ENCODE data around the gene JAML.

DNA sequence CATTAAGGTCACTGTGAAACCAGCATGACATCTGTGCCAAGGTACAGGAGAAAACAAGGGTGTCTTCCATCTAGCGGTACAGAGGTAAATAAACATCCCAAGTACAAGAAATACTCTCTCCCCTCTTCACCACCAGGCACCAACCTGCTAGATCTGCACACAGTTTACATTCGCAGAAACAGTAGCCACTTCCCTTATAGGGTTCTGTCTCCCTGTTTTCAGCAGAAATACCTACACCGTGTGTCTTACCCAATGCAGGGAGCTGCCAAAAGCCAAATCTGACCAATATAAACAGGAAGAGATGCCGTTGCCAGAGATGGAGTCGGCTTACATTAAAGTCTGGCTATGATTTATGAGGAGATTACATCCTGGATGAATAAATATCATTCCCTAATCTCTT is 73.4 kb downstream of the JAML start:
- TF ChIP-seq, protein P1, sequence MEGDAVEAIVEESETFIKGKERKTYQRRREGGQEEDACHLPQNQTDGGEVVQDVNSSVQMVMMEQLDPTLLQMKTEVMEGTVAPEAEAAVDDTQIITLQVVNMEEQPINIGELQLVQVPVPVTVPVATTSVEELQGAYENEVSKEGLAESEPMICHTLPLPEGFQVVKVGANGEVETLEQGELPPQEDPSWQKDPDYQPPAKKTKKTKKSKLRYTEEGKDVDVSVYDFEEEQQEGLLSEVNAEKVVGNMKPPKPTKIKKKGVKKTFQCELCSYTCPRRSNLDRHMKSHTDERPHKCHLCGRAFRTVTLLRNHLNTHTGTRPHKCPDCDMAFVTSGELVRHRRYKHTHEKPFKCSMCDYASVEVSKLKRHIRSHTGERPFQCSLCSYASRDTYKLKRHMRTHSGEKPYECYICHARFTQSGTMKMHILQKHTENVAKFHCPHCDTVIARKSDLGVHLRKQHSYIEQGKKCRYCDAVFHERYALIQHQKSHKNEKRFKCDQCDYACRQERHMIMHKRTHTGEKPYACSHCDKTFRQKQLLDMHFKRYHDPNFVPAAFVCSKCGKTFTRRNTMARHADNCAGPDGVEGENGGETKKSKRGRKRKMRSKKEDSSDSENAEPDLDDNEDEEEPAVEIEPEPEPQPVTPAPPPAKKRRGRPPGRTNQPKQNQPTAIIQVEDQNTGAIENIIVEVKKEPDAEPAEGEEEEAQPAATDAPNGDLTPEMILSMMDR (conservative IDR thresholded peaks at IDR 0.05; ENCODE audit: low read length) = no peak
- no peak for TF ChIP-seq EZH2phosphoT487 (IDR thresholded peaks at IDR 0.05; ENCODE audit: borderline replicate concordance)
